Naive thymus-derived CD4-positive, alpha-beta T cell (primary cell): Measurements from ENCODE around the gene FES. TPM values are rescaled to one million over a fixed set of nuclear protein-coding genes. Genes with fewer than 3 reads are reported as not detected.
"Not testable (repeated sequence)": the region's sequence is repeated elsewhere in the genome, so short reads cannot be mapped to it uniquely, and the experiment has no call there.

Experiments
- ATAC-seq: fragments of 150-1000 bp; cut with Tn5 transposase; 2 replicates; pipeline ENCODE4 v1.10.0; 2021; ENCODE audit warnings: mild to moderate bottlenecking, moderate library complexity
- CTCF ChIA-PET: fragments of 350-600 bp; sonication (Branson Sonifier 250); formaldehyde crosslinking; loops from one replicate; lab custom pipeline; 2021; ENCODE audit warnings: antibody characterized with exemption; lab: Charles Lee
- POLR2A ChIA-PET: fragments of 350-600 bp; sonication (Branson Sonifier 250); formaldehyde crosslinking; loops from one replicate; lab custom pipeline; 2021; ENCODE audit warnings: antibody characterized with exemption, inconsistent platforms; lab: Charles Lee
- DNase-seq, 9 donors: peaks; one replicate each; pipeline versions ENCODE4 v3.0.0 to v3.0.0-alpha.2; 2020 to 2022; ENCODE audit warnings: mixed read lengths in 1 of 9
- H3K27ac ChIP-seq: one replicate; pipeline ENCODE4 v1.7.0; 2013; ENCODE audit warnings: mild to moderate bottlenecking, low read depth, low read length, moderate library complexity
- H3K27me3 ChIP-seq, 2 donors: one replicate each; pipeline ENCODE4 v1.7.0; 2013; ENCODE audit warnings: low read length in 2 of 2, mild to moderate bottlenecking in 2 of 2, moderate library complexity in 2 of 2; ENCODE audit not compliant: control insufficient read depth in 2 of 2, insufficient read depth in 2 of 2
- H3K36me3 ChIP-seq, 3 experiments: 1 replicate in 2 of 3; 2 replicates in 1 of 3; pipeline ENCODE4 v1.7.0; 2013; ENCODE audit warnings: low read length in 3 of 3, mild to moderate bottlenecking in 3 of 3, moderate library complexity in 1 of 3; ENCODE audit not compliant: insufficient read depth in 3 of 3, control insufficient read depth in 2 of 3
- H3K4me1 ChIP-seq, 2 donors: one replicate each; pipeline ENCODE4 v1.7.0; 2013; ENCODE audit warnings: low read length in 2 of 2, mild to moderate bottlenecking in 2 of 2, moderate library complexity in 1 of 2; ENCODE audit not compliant: control insufficient read depth in 2 of 2, insufficient read depth in 2 of 2
- H3K4me3 ChIP-seq: 2 replicates; pipeline ENCODE4 v1.7.0; 2013; ENCODE audit warnings: mild to moderate bottlenecking, low read length
- H3K9me3 ChIP-seq, 3 experiments: 1 replicate in 2 of 3; 2 replicates in 1 of 3; pipeline ENCODE4 v1.7.0; 2013; ENCODE audit warnings: low read length in 3 of 3; ENCODE audit not compliant: control insufficient read depth in 2 of 3
- H3K27ac Mint-ChIP-seq, 9 donors: one replicate each; pipeline ENCODE4 v1.8.0; 2020 to 2022; ENCODE audit warnings: mixed read lengths in 9 of 9, mild to moderate bottlenecking in 8 of 9, moderate library complexity in 5 of 9, inconsistent platforms in 2 of 9
- H3K27me3 Mint-ChIP-seq, 5 donors: one replicate each; pipeline ENCODE4 v1.8.0; 2021 to 2022; ENCODE audit warnings: mixed read lengths in 5 of 5, mild to moderate bottlenecking in 1 of 5
- H3K36me3 Mint-ChIP-seq, 5 donors: one replicate each; pipeline ENCODE4 v1.8.0; 2020 to 2022; ENCODE audit warnings: mixed read lengths in 5 of 5, mild to moderate bottlenecking in 3 of 5, inconsistent platforms in 1 of 5
- H3K4me1 Mint-ChIP-seq, 7 donors: one replicate each; pipeline ENCODE4 v1.8.0; 2020 to 2022; ENCODE audit warnings: mixed read lengths in 7 of 7, mild to moderate bottlenecking in 3 of 7, inconsistent platforms in 1 of 7
- H3K4me3 Mint-ChIP-seq, 10 donors: one replicate each; pipeline ENCODE4 v1.8.0; 2020 to 2022; ENCODE audit warnings: mild to moderate bottlenecking in 10 of 10, mixed read lengths in 10 of 10, moderate library complexity in 6 of 10, inconsistent platforms in 2 of 10
- H3K9me3 Mint-ChIP-seq, 11 donors: one replicate each; pipeline ENCODE4 v1.8.0; 2020 to 2022; ENCODE audit warnings: mixed read lengths in 11 of 11, mild to moderate bottlenecking in 4 of 11, inconsistent platforms in 1 of 11, moderate library complexity in 1 of 11
- intact Hi-C, 2 donors: fragments of 100-400 bp; cut with micrococcal nuclease; formaldehyde crosslinking; loops; one replicate each; pipeline ENCODE4 v1.15.1; 2023
- polyA plus RNA-seq, 2 donors: library from polyadenylated mRNA; unstranded; fragments of 300-500 nt; fragmentation: Illumina TruSeq; gene quantifications; one replicate each; pipeline ENCODE4 v1.2.3, GENCODE V29; 2021
- total RNA-seq, 6 experiments: library from RNA in 5 of 6; stranded (reverse) in 5 of 6; gene quantifications; 1 replicate in 5 of 6; 2 replicates in 1 of 6; pipeline ENCODE4 v1.2.3 and lab custom pipeline; 2021 to 2026

Gene FES
- total and polyA plus RNA-seq, 7 experiments from 2014 or later: 2.3 to 78.6 (median 9.1) TPM; not detected in 2

- no peaks in the 10 kb centered on the region for H3K36me3 ChIP-seq
- Mint-ChIP-seq H3K27ac (peak overlapping the region in 1 of 9 donors; percentile 91), H3K4me3 (peak overlapping the region in 1 of 10 donors; percentile 58), H3K4me1 (peaks cover 0 to 60% (median 6%) of the 10 kb centered on the region in 7 donors), H3K9me3 (peaks cover 0 to 1% (median 0%) of the 10 kb centered on the region in 11 donors), H3K36me3 (peaks cover 0 to 33% (median 0%) of the 10 kb centered on the region in 5 donors), H3K27me3 (no peaks in the 10 kb centered on the region)
- intact Hi-C loops: no loop called here
- ATAC-seq (peak; percentile 90), DNase-seq (peak in 1 of 9 donors; percentile 61)
- H3K9me3 ChIP-seq: no peaks in the 10 kb centered on the region
- H3K27ac ChIP-seq: no peak overlapping the region
- H3K27me3 ChIP-seq: no peaks in the 10 kb centered on the region
- CTCF ChIA-PET: no interaction called here
- H3K4me1 ChIP-seq: peaks cover 0 to under 1% of the 10 kb centered on the region in 2 donors
- H3K4me3 ChIP-seq: no peak overlapping the region
- POLR2A ChIA-PET: interaction anchor here (0.7 kb wide), 1 partner anchor 396 kb away, joined by 3 read pairs; no protein-coding TSS in a partner anchor
Observed at GRCh38 chr15:90845201-90845949, 38.9 kb upstream of the FES start.

- Mint-ChIP-seq H3K27ac (peak overlapping the region in 1 of 9 donors; percentile 49), H3K36me3 (peaks cover 0 to 38% (median 0%) of the 10 kb centered on the region in 5 donors), H3K4me3 (peak overlapping the region in 1 of 10 donors; percentile 9), H3K4me1 (peaks cover 21 to 69% (median 27%) of the 10 kb centered on the region in 7 donors)
- peaks cover 13 to 19% of the 10 kb centered on the region in 2 donors for H3K4me1 ChIP-seq
- POLR2A ChIA-PET, ATAC-seq, H3K27me3 ChIP-seq, DNase-seq, H3K9me3 Mint-ChIP-seq, intact Hi-C loops, H3K27ac ChIP-seq, H3K4me3 ChIP-seq, H3K27me3 Mint-ChIP-seq, H3K9me3 ChIP-seq, H3K36me3 ChIP-seq: not testable (repeated sequence)
- CTCF ChIA-PET: interaction anchor here (0.7 kb wide), 1 partner anchor 99 kb away, joined by 4 read pairs; no protein-coding TSS in a partner anchor
Observed at GRCh38 chr15:90849424-90849823, 34.9 kb upstream of the FES start.

- H3K27me3 Mint-ChIP-seq: peaks cover 0 to 6% (median 0%) of the 10 kb centered on the region in 5 donors
- Histone ChIP-seq H3K9me3 (no peaks in the 10 kb centered on the region), H3K4me1 (peaks cover 13 to 19% of the 10 kb centered on the region in 2 donors), H3K4me3 (no peak overlapping the region), H3K27ac (no peak overlapping the region), H3K36me3 (no peaks in the 10 kb centered on the region), H3K27me3 (no peaks in the 10 kb centered on the region)
- H3K9me3 Mint-ChIP-seq: peaks cover 0 to 6% (median 0%) of the 10 kb centered on the region in 11 donors
- ATAC-seq (peak; percentile 19), DNase-seq (no peak)
- H3K27ac Mint-ChIP-seq: peak overlapping the region in 4 of 9 donors; percentile 9 to 92 (median 56)
- intact Hi-C loops: loop anchor here in 1 of 2 donors (10.0 kb wide), 1 partner anchor 446 kb away; no protein-coding TSS in a partner anchor
- H3K4me1 Mint-ChIP-seq: peaks cover 24 to 74% (median 31%) of the 10 kb centered on the region in 7 donors
- POLR2A ChIA-PET: interaction anchor here (0.6 to 1.2 kb wide), 2 partner anchors 13 to 911 kb away, joined by 3 to 4 read pairs; no protein-coding TSS in a partner anchor
- peak overlapping the region in 3 of 10 donors; percentile 19 to 87 (median 52) for H3K4me3 Mint-ChIP-seq
- CTCF ChIA-PET: no interaction called here
- peaks cover 0 to 37% (median 0%) of the 10 kb centered on the region in 5 donors for H3K36me3 Mint-ChIP-seq
Observed at GRCh38 chr15:90851114-90851513, 33.2 kb upstream of the FES start.

- H3K4me1 Mint-ChIP-seq: peaks cover 24 to 78% (median 38%) of the 10 kb centered on the region in 7 donors
- peak overlapping the region in 7 of 10 donors; percentile 18 to 87 (median 52) for H3K4me3 Mint-ChIP-seq
- H3K36me3 Mint-ChIP-seq: peaks cover 0 to 33% (median 0%) of the 10 kb centered on the region in 5 donors
- Histone ChIP-seq H3K9me3 (no peaks in the 10 kb centered on the region), H3K27ac (no peak overlapping the region), H3K4me1 (peaks cover 19 to 21% of the 10 kb centered on the region in 2 donors), H3K27me3 (no peaks in the 10 kb centered on the region), H3K36me3 (no peaks in the 10 kb centered on the region), H3K4me3 (no peak overlapping the region)
- no peak for ATAC-seq
- peaks cover 0 to 6% (median 0%) of the 10 kb centered on the region in 11 donors for H3K9me3 Mint-ChIP-seq
- DNase-seq: no peak
- CTCF ChIA-PET: interaction anchor here (0.7 to 1.2 kb wide), 2 partner anchors 182 to 403 kb away, joined by 3 read pairs; no protein-coding TSS in a partner anchor
- peaks cover 0 to 6% (median 0%) of the 10 kb centered on the region in 5 donors for H3K27me3 Mint-ChIP-seq
- peak overlapping the region in 5 of 9 donors; percentile 27 to 92 (median 54) for H3K27ac Mint-ChIP-seq
- intact Hi-C loops: loop anchor here in 1 of 2 donors (1.0 to 10.0 kb wide), 6 partner anchors 14 to 447 kb away; no protein-coding TSS in a partner anchor
- POLR2A ChIA-PET: interaction anchor here (0.6 to 1.2 kb wide), 2 partner anchors 14 to 912 kb away, joined by 3 to 4 read pairs; no protein-coding TSS in a partner anchor
Observed at GRCh38 chr15:90851940-90852339, 32.4 kb upstream of the FES start.

GRCh38 chr15:90855139-90855538 lies 29.2 kb upstream of the FES start:
- Histone ChIP-seq H3K9me3 (no peaks in the 10 kb centered on the region), H3K36me3 (no peaks in the 10 kb centered on the region), H3K4me3 (no peak overlapping the region), H3K27ac (no peak overlapping the region), H3K4me1 (peaks cover 22 to 27% of the 10 kb centered on the region in 2 donors), H3K27me3 (no peaks in the 10 kb centered on the region)
- ChIA-PET POLR2A (no interaction called here), CTCF (no interaction called here)
- DNase-seq (no peak), ATAC-seq (no peak)
- H3K4me1 Mint-ChIP-seq: peaks cover 24 to 86% (median 47%) of the 10 kb centered on the region in 7 donors
- intact Hi-C loops: loop anchor here in 1 of 2 donors (10.0 kb wide), 1 partner anchor 450 kb away; no protein-coding TSS in a partner anchor
- peaks cover 0 to 6% (median 0%) of the 10 kb centered on the region in 5 donors for H3K27me3 Mint-ChIP-seq
- H3K4me3 Mint-ChIP-seq: peak overlapping the region in 1 of 10 donors; percentile 44
- peaks cover 0 to 6% (median 0%) of the 10 kb centered on the region in 11 donors for H3K9me3 Mint-ChIP-seq
- peaks cover 0 to 28% (median 0%) of the 10 kb centered on the region in 5 donors for H3K36me3 Mint-ChIP-seq
- peak overlapping the region in 5 of 9 donors; percentile 36 to 93 (median 65) for H3K27ac Mint-ChIP-seq

- Histone ChIP-seq H3K4me3 (no peak overlapping the region), H3K36me3 (no peaks in the 10 kb centered on the region), H3K27me3 (no peaks in the 10 kb centered on the region), H3K4me1 (peaks cover 11 to 15% of the 10 kb centered on the region in 2 donors), H3K27ac (no peak overlapping the region), H3K9me3 (no peaks in the 10 kb centered on the region)
- CTCF ChIA-PET: no interaction called here
- DNase-seq (no peak), ATAC-seq (no peak)
- intact Hi-C loops: loop anchor here (2.0 to 10.0 kb wide), 3 partner anchors 13 to 453 kb away; no protein-coding TSS in a partner anchor
- peak overlapping the region in 5 of 9 donors; percentile 41 to 84 (median 73) for H3K27ac Mint-ChIP-seq
- peaks cover 10 to 78% (median 29%) of the 10 kb centered on the region in 7 donors for H3K4me1 Mint-ChIP-seq
- H3K36me3 Mint-ChIP-seq: peaks cover 0 to 20% (median 0%) of the 10 kb centered on the region in 5 donors
- no peaks in the 10 kb centered on the region for H3K27me3 Mint-ChIP-seq
- H3K9me3 Mint-ChIP-seq: peaks cover 0 to 2% (median 0%) of the 10 kb centered on the region in 11 donors
- POLR2A ChIA-PET: no interaction called here
- peak overlapping the region in 1 of 10 donors; percentile 35 for H3K4me3 Mint-ChIP-seq
Observed at GRCh38 chr15:90857337-90857736, 27.0 kb upstream of the FES start.
